Posterior cingulate gyrus (tissue), 11 donors: ENCODE results near the gene PRR20C.
"Not testable (repeated sequence)": the region's sequence is repeated elsewhere in the genome, so short reads cannot be mapped to it uniquely, and the experiment has no call there.

Experiments used
- DNase-seq, 10 donors: peaks; one replicate each; pipeline versions ENCODE4 v3.0.0 to v3.0.0-alpha.2; 2020 to 2021; ENCODE audit warnings: mixed read lengths in 3 of 10
- intact Hi-C: fragments of 100-400 bp; cut with DNase I; formaldehyde crosslinking; loops from one replicate; pipeline ENCODE4 v1.15.1; 2023

The PRR20C gene

GRCh38 chr13:57153761-57154160 is at the start of gene PRR20C:
PRR20C (plus strand) TSS chr13:57154061; CDS start chr13:57154448, 387 bp downstream.
- DNase-seq, intact Hi-C loops: not testable (repeated sequence)

GRCh38 chr13:57114945-57115344 is 38.9 kb upstream of the PRR20C start:
- DNase-seq, result no peak
- intact Hi-C loops, result no loop called here

GRCh38 chr13:57123681-57124080 is 30.2 kb upstream of the PRR20C start:
- DNase-seq, result peak in 4 of 10 donors; percentile 7 to 79 (median 30)
- intact Hi-C loops, result no loop called here

GRCh38 chr13:57128909-57129308 is 25.0 kb upstream of the PRR20C start:
- DNase-seq, result no peak
- intact Hi-C loops, result no loop called here

GRCh38 chr13:57136093-57136492 is 17.8 kb upstream of the PRR20C start:
- intact Hi-C loops, result no loop called here
- DNase-seq, result no peak

GRCh38 chr13:57137585-57137984 is 16.3 kb upstream of the PRR20C start:
- intact Hi-C loops, result no loop called here
- DNase-seq, result no peak

GRCh38 chr13:57138988-57139387 is 14.9 kb upstream of the PRR20C start:
- peak in 1 of 10 donors; percentile 11 for DNase-seq
- intact Hi-C loops, result no loop called here

GRCh38 chr13:57139781-57140180 is 14.1 kb upstream of the PRR20C start:
- DNase-seq, result peak in 2 of 10 donors; percentile 23 to 46
- intact Hi-C loops, result not testable (repeated sequence)

- intact Hi-C loops, result not testable (repeated sequence)
- peak in 2 of 10 donors; percentile 18 to 69 for DNase-seq
Observed at GRCh38 chr13:57140235-57140968, 13.5 kb upstream of the PRR20C start, which contains the start of gene PRR20A. PRR20A (plus strand) TSS chr13:57140918; CDS start chr13:57141305, 387 bp downstream.

GRCh38 chr13:57147188-57147587 is 6.7 kb upstream of the PRR20C start, which contains the start of gene PRR20B:
PRR20B (plus strand) TSS chr13:57147488; CDS start chr13:57147875, 387 bp downstream.
- intact Hi-C loops, DNase-seq: not testable (repeated sequence)

- intact Hi-C loops, result not testable (repeated sequence)
- DNase-seq, result peak in 3 of 10 donors; percentile 2 to 73 (median 24)
Observed at GRCh38 chr13:57148106-57148505, 5.8 kb upstream of the PRR20C start.

- DNase-seq, intact Hi-C loops: not testable (repeated sequence)
Observed at GRCh38 chr13:57160332-57160731, 6.5 kb downstream of the PRR20C start, which contains the start of gene PRR20D. PRR20D (plus strand) TSS chr13:57160632; CDS start chr13:57161019, 387 bp downstream.

GRCh38 chr13:57166897-57167296 is 13.0 kb downstream of the PRR20C start, which contains the start of gene PRR20E:
PRR20E (plus strand) TSS chr13:57167197; CDS start chr13:57167584, 387 bp downstream.
- intact Hi-C loops, DNase-seq: not testable (repeated sequence)

GRCh38 chr13:57191667-57192066 is 37.8 kb downstream of the PRR20C start:
- no peak for DNase-seq
- intact Hi-C loops, result no loop called here
